HG03354 (cell line): Measurements from ENCODE around the gene PREX1.
"Not testable (repeated sequence)": the region's sequence is repeated elsewhere in the genome, so short reads cannot be mapped to it uniquely, and the experiment has no call there.

Experiments used
- ATAC-seq: cut with Tn5 transposase; IDR thresholded peaks from one replicate; pipeline ENCODE4 v1.9.1; 2021; ENCODE audit warnings: mild to moderate bottlenecking; ENCODE audit not compliant: unreplicated experiment, poor library complexity, severe bottlenecking

PREX1 gene

DNA sequence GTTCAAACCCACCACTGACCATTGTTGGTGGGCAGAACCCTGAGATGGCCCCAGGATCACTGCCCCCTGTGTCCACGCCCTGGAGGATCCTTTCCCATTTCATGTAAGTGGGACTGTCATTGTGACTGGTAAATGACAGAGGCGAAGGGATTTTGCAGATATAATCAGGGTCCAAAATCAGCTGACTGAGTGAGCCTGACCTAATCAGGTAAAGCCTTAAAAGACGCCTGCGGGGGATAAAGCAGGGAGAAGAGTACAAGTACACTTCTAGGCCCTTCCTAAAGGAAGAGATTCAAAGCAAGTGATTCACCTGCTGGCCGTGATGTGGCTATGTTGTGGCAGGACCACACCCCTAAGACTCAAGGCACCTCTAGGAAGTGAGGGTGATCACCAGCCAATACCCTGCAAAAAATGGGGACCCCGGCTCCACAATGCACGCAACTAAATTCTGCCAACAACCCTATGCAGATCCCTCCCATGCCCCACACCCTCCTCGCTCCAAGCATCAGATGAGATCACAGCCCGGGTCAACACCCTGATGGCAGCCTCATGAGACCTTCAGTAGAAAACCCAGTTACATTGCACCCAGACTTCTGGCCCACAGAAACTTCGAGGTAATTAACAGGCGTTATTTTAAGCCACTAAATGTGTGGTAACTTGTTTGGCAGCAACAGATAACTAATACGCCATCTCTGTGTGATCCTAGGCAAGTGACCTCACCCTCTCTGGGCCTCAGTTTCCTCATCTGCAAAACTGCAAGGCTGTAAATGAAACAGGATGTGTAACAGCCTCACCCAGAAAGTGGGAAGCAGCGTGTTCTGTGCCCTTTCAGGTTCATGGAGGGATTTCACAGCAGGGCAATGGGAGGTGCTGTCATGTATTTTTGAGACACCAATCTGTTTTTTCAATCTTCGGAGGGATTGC is 11.3 kb downstream of the PREX1 start:
- no peak for ATAC-seq

DNA sequence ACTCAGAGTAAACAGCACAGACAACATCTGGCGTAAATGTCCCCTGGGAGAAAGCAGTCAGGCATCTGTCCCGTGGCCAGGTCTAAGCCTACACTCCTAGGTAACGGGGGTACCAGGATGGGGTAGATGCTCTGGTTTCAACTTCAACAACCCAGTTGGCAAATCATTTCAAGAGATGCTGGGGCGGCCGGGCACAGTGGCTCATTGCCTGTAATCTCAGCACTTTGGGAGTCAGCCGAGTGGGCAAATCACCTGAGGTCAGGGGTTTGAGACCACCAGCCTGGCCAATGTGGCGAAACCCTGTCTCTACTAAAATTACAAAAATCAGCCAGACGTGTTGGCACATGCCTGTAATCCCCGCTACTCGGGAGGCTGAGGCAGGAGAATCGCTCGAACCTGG is 12.3 kb downstream of the PREX1 start:
- no peak for ATAC-seq

DNA sequence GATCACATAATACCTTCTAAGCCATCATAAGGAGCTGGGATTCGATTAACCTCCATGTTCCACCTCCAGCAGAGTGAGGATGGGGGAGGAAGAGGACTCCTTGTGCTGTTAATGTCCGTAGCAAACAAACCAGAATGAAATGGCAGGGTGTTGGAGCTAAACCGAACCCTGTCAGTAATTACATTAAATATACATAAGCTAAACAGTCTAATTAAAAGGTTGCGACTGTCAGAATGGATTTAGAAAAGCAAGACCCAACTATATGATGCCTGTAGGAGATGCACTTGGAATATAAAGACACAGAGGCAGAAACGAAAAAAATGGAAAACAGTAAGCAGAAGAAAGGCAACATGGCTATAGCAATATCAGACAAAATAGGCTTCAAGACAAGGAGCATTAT is 13.2 kb downstream of the PREX1 start:
- no peak for ATAC-seq

DNA sequence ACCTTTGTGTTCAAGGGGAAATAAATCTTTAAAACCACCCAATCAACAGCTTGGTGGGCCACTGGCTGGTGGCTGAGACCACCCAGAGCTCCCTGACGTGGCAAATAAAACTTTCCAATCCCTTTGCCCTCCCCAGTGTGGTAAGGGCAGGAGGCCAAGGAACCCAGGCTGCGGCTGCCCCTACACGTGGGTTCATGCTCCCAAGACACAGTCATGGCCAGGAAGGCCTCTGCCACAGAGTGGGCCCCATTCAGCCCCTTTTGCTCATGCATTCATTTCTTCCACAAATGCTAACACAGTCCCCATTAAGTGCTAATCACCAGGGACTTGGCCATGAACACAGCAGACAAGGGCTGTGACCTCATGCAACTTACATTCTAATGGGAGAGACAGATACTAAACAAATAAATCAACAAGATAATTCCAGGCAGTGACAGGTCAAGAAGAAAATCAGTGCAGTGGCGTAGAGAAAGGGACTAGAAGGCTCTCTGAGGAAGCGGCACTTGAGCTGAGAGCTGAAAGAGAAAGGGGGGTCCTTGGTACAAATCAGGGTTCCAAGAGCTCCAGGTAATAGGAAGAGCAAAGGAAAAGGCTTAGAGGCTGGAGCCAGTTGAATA is 13.8 kb downstream of the PREX1 start:
- no peak for ATAC-seq

DNA sequence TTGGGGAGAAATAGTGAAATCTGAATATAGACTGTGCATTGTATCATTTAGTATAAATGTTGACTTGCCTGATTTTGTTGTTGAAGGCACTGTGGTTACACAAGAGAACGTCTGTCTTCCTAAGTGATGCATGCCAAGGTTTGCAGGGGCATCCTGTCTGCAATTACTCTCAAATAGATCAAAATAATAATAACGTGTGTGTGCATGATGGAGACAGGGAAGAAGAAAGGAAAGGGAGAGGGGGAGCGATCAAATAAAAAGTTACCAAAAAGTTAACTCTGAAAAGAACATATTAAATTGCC is 14.4 kb downstream of the PREX1 start:
- no peak for ATAC-seq

DNA sequence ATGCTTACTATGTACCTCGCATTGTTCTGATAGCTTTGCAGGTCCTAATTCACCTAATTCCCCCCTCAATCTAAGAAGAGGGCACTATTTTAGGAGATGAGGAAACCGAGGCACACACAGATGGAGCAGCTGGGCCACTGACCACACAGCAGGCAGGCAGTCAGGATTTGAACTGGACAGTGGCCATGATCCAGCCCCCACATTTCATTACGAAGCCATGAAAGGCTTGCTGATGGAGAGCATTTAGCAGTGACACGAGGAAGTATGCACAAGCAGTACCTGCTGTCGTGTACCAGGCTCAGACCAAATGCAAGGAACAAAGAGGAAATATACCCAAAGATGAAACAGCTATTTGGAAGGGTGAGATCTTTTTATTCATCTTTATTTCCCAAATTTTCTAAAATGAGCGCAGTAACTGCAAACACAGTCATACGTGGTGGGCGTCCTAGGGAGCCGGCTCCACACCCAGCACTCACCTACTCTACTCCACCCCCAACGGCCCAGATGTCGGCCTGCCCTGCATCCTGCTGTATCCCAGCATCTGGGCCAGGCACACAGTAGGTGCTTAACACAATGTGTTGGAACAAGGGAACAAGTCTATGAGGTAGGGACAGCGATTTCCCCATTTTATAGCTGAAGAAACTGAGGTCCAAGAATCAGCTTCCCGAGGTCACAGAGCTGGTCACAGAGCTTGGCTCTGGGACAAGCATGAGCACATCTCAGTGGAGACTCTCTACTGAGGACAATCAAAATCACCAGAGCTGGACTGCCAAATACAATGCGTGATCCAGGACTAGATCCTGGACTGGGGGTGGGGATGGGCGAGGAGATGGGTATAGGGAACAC is 15.0 kb downstream of the PREX1 start:
- no peak for ATAC-seq

DNA sequence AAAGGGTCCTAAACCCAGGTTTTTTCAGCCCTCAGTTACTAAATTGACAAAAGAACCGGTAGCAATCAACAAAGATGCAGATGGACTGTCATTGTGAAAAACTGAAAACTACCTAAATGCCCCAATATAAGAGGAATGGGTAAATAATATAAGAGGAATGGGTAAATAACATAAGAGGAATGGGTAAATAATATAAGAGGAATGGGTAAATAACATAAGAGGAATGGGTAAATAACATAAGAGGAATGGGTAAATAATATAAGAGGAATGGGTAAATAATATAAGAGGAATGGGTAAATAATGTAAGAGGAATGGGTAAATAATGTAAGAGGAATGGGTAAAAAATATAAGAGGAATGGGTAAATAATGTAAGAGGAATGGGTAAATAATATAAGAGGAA is 15.7 kb downstream of the PREX1 start:
- not testable (repeated sequence) for ATAC-seq

DNA sequence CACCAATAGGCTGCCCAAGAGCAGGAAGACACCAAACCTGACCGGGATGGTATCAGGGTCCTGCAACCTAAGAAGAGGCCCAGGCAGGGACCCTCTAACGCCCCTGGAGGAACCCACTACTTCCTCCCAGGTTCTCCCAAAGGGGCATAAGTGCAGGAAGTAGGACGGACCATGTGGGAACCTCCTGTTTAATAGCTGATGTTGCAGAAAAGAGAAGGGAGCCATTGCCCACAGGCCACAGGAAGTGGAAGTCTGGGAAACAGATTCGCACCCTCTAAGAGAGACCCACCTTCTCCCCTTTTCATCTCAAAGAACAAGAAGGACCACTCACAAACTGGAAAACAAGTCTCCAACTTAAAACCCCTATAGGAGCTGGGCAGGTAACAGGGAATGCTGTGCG is 18.1 kb downstream of the PREX1 start:
- ATAC-seq = no peak

DNA sequence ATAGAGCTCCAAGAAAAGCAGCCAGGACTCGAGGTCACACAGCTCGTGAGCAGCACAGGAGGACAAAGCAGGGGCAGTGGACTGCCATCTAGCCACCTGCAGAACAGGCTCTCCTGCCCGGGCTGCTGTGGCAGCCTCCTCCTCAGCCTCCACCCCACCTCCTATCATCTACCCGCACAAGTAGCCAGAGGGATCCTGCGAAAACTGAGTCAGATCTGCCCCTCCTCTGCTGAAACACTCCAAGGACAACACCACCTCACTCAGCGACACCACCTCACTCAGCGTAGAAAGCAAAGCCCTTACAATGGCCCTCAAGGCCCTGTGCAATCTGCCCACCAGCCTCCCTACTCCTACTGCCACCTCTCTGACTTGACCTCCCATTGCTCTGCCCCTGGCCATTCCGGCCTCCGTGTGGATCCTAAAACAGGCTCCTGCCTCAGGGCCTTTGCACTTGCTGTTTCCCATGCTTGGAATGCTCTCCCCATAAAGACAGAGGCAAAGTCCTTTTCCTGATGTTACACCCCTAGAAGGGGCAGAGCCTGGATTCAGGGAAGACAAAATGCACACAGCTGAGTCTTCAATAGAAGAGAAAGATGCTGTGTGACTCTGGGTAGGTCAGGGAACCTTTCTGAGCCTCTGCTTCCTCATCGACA is 19.3 kb downstream of the PREX1 start:
- ATAC-seq = no peak

DNA sequence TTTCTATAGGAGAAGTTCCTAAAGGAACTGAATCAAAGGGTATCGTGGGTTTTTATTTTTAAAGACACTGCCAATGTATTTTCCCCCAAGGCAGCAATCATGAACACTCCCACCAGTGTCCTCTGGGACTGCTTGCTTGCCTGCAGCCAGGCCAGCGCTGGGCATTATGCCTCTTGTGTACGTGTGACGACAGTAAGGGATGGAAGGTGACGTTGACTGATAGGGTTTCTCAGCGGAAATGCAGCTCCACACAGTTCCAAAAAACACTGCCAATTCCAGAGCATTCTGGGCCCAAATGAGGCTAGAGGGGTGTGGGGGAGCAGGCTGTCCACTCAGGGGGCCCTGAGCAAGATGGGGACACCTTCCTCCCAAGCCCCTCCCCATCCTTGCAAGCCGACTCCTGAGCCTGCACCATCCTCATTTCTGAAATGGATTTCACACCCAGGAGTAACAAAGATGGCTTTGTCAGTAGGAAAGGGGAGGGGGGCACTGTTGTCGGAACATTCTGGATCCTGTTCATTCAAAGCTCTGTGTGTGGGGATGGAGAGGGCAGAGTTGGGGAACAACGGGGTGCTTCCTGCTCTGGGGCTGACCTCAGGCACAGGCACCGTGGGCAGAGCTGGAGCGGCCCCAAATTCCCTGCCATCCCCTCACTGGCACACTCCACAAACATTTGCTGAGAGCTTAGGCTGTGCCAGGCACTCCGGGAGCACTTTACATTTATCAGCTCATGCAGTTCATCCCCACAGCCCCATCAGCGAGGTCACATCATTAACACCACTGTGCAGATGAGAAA is 20.0 kb downstream of the PREX1 start:
- no peak for ATAC-seq

DNA sequence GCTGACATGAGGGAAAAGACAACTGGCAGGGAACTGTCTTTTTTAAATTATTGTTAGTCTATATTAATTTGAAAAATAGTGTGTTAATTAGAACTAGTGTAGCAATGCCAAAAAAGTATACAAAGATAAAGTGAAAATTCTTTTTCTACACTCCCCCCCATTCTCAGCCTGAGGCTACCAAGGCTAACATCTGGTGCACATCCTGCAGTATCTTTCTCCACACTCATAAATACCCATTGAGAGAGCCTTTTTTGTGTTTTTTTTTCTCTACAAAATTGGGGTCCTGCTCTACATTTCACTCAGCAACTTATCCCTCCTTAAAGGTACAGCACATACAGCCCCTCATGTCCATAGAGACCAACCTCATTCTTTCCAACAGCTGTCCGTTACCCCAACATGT is 20.7 kb downstream of the PREX1 start:
- ATAC-seq = no peak

DNA sequence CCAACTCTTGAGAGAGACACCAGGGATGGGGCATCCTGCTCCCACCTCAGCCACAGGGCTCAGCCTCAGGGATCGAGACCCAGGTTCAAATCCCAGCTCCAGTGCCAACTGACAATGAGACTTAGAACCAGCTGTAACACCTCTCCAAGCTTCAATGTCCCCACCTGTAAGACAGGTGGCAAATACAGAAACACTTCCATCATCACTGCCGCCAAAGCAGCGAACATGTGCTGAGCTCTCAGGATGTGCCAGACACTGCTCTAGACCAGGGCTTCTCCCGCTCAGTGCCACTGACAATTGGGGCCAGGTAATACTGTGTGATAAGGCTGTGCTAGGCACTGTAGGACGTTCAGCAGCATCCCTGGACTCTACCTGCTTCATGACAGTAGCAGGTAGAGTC is 22.1 kb downstream of the PREX1 start:
- ATAC-seq = no peak

DNA sequence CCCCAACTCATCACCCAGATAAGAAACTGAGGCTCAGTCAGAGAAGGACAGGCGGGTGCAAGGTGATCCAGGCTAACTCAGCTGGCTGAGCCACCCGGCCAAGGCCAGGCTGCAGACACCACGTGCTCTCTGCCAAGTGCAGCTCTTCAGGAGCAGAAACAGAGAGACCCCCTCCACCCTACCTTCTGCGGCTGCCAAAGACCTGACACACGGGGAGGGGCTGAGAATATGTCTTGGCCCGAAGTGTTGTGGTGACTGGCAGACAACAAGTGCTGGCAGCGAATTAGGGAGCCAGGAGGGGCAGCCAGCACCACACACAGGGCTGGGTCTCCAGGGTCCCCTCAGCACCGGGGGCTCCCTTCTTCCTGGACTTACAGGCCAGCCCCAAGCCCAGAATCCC is 22.5 kb downstream of the PREX1 start:
- no peak for ATAC-seq

DNA sequence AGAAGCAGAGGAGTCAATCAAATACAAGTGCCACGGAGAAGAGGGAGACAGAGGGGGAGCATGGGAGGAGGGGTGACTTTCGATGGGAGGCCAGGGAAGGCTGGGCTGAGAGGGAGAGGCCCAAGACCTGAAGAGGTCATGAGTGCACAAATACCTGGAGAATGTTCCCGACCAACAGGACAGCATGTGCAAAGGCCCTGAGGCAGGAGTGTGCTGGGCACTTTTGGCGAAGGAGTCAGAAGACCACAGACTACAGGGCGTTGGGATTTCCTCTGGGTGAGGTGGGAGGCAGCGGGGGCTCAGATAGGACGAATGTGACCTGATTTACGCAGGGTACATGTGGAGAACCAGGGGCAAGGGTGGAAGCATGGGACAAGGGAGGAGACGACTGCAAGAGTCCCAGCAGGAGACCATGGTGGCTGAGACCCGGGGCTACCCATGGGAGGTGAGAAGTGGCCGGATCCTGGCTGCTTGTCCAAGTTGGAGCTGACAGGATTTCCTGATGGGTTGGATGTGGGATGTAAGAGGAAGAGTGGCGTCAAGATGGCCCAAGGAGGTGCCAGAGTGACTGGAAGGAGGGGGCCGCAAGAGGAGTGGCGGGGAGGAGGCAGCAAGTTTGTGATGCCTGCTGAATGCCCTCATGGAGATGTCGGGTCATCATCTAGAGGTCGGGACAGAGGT is 23.4 kb downstream of the PREX1 start:
- no peak for ATAC-seq

DNA sequence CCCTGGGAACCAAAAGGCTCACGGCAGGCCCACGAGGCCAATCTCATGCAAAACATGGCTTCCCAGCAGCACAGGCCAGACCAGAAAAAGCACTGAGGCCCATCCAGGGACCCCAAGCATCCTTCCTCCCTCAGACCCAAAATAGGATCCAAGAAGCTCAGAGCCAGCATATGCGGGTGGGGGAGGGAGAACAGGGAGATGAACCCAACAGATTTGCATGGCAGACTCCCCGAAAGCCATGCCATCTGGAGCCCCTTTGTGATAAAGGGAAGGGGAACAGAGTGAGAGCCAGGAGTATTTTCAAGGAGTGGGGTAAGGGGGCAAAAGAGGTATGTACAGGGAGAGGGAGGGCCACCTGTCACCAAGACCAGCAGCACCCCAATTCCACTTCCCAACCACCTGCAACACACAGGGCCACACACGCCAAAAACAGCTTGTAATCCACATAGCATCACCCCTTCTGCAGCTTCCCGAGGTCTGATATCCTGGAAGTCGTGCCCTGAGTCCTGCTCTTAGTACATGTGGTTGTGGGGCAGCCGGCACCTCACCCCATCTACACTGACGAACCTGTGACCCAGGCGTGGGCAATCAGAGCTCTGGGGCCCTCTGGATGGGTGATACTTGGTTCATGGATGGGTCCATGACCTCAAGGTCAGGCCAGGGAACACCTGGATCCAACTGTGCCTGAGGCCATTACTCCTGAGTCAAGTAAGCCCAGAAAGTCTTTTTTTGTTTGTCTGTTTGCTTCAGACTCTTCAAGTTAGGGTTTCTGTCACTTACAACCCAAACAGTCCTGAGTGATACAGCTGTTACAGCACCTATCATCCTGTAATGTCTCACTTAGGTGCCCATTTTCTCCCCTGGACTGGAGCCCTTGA is 24.4 kb downstream of the PREX1 start:
- no peak for ATAC-seq

DNA sequence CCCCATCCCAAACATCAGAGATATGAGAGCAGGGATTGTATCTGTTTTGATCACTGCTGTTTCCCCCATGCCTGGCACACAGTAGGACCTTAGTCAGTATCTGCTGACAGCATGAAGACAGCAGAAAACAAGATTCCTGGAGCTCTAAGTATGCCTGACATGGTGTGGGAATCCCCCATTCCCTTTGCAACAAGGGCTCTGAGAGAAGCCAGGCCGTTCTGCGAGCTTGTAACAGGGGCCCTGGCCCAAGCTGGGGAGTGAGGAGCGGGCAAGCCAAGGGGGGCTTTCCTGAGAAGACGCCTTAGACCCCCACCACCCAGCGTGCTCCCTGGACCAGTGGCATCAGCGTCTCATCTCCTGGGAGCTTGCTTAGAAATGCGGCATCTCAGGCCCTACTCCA is 25.2 kb downstream of the PREX1 start:
- no peak for ATAC-seq

DNA sequence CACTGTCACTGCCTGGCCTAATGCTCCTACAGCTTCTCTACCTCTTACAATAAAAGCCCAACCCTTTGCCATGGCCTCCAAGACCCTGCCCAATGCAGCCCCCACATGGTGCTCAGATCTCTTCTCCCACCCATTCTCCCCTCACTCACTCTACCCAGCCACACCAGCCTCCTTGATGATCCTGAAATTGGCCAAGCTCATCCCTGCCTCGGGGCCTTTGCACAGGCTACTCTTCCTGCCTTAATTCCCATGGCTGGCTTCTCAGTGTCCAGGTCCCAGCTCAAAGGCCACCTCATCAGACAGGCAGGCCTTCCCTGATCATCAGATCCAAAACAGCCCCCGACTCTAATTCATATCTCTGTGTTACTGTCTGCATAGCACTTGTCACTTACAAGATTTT is 25.6 kb downstream of the PREX1 start:
- ATAC-seq = no peak

DNA sequence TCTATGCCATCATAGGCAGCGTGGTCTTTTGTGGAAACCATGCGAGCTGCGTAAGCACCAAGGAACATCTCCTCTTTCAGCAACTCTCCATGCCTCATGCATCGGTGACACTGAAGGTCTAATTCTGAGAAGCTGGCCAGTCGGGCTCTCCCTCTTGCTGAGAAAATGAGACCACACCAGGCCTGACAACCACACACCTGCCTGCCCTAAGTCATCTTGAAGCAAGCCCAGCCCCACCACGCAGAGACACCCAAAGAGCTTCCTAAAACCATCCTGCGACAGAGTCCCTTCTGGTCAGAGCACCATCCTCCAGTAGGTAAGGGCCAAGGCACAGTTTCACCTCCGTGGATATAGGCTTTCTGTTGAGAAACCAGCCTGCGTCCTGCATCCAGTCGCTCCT is 26.6 kb downstream of the PREX1 start:
- ATAC-seq = no peak
